ENCODE data around the gene FNBP1L.

Gene FNBP1L

GRCh38 chr1:93577536-93578432 lies 129.9 kb downstream of the FNBP1L start:
- TF ChIP-seq EZH2 (optimal IDR thresholded peaks at IDR 0.05; ENCODE audit: low read depth, low read length) (no peak), CTCF (IDR thresholded peaks at IDR 0.05; ENCODE audit: low read length) (no peak), EZH2phosphoT487 (IDR thresholded peaks at IDR 0.05; ENCODE audit: low read length) (no peak)
- no peaks in the 10 kb centered on the region for H3K9me3 ChIP-seq (replicated peaks; ENCODE audit: insufficient read depth, low read length)
- no peaks in the 10 kb centered on the region for H3K27me3 ChIP-seq (replicated peaks; ENCODE audit: insufficient read depth, low read length)
- H3F3A ChIP-seq (ENCODE audit: insufficient read depth, low read length): no peaks in the 10 kb centered on the region
- DNase-seq: no peak
- no peak overlapping the region for H3K4me3 ChIP-seq (ENCODE audit: low read length)
- H2AFZ ChIP-seq (ENCODE audit: low read length): no peak overlapping the region
- H3K9ac ChIP-seq (ENCODE audit: low read length): no peak overlapping the region
- no peaks in the 10 kb centered on the region for H3K9me2 ChIP-seq (replicated peaks; ENCODE audit: insufficient read depth, low read length)
- H3K4me2 ChIP-seq (ENCODE audit: low read depth, low read length): no peak overlapping the region
- H3K36me3 ChIP-seq (replicated peaks; ENCODE audit: insufficient read depth, low read length): no peaks in the 10 kb centered on the region
- no peaks in the 10 kb centered on the region for H4K20me1 ChIP-seq (ENCODE audit: insufficient read depth, low read length)
- H3K79me2 ChIP-seq (ENCODE audit: low read length): no peaks in the 10 kb centered on the region
- H3K27ac ChIP-seq (ENCODE audit: low read length): no peak overlapping the region
- no peaks in the 10 kb centered on the region for H3K4me1 ChIP-seq (ENCODE audit: low read length)

- Histone ChIP-seq H3K4me2 (ENCODE audit: low read depth, low read length) (no peak overlapping the region), H3K27ac (ENCODE audit: low read length) (no peak overlapping the region), H3K36me3 (replicated peaks; ENCODE audit: insufficient read depth, low read length) (no peaks in the 10 kb centered on the region), H3K27me3 (replicated peaks; ENCODE audit: insufficient read depth, low read length) (no peaks in the 10 kb centered on the region), H3F3A (ENCODE audit: insufficient read depth, low read length) (no peaks in the 10 kb centered on the region), H3K4me3 (ENCODE audit: low read length) (no peak overlapping the region), H4K20me1 (ENCODE audit: insufficient read depth, low read length) (no peaks in the 10 kb centered on the region), H2AFZ (ENCODE audit: low read length) (no peak overlapping the region), H3K9me2 (replicated peaks; ENCODE audit: insufficient read depth, low read length) (no peaks in the 10 kb centered on the region), H3K9me3 (replicated peaks; ENCODE audit: insufficient read depth, low read length) (no peaks in the 10 kb centered on the region), H3K9ac (ENCODE audit: low read length) (no peak overlapping the region), H3K4me1 (ENCODE audit: low read length) (no peaks in the 10 kb centered on the region), H3K79me2 (ENCODE audit: low read length) (no peaks in the 10 kb centered on the region)
- TF ChIP-seq EZH2phosphoT487 (IDR thresholded peaks at IDR 0.05; ENCODE audit: low read length): no peak
- TF ChIP-seq EZH2 (optimal IDR thresholded peaks at IDR 0.05; ENCODE audit: low read depth, low read length): no peak
- TF ChIP-seq CTCF (IDR thresholded peaks at IDR 0.05; ENCODE audit: low read length): no peak
- no peak for DNase-seq
These were observed 130.5 kb downstream of the FNBP1L start for GRCh38 chr1:93578433-93578830.

GRCh38 chr1:93578911-93579825 lies 131.2 kb downstream of the FNBP1L start:
- no peaks in the 10 kb centered on the region for H3K9me3 ChIP-seq (replicated peaks; ENCODE audit: insufficient read depth, low read length)
- no peaks in the 10 kb centered on the region for H3K27me3 ChIP-seq (replicated peaks; ENCODE audit: insufficient read depth, low read length)
- H3F3A ChIP-seq (ENCODE audit: insufficient read depth, low read length): no peaks in the 10 kb centered on the region
- H3K27ac ChIP-seq (ENCODE audit: low read length): no peak overlapping the region
- H3K4me2 ChIP-seq (ENCODE audit: low read depth, low read length): no peak overlapping the region
- H3K4me3 ChIP-seq (ENCODE audit: low read length): no peak overlapping the region
- DNase-seq: no peak
- no peaks in the 10 kb centered on the region for H3K4me1 ChIP-seq (ENCODE audit: low read length)
- H3K36me3 ChIP-seq (replicated peaks; ENCODE audit: insufficient read depth, low read length): no peaks in the 10 kb centered on the region
- no peak for TF ChIP-seq EZH2 (optimal IDR thresholded peaks at IDR 0.05; ENCODE audit: low read depth, low read length)
- TF ChIP-seq CTCF (IDR thresholded peaks at IDR 0.05; ENCODE audit: low read length): no peak
- no peak for TF ChIP-seq EZH2phosphoT487 (IDR thresholded peaks at IDR 0.05; ENCODE audit: low read length)
- no peaks in the 10 kb centered on the region for H3K9me2 ChIP-seq (replicated peaks; ENCODE audit: insufficient read depth, low read length)
- no peak overlapping the region for H3K9ac ChIP-seq (ENCODE audit: low read length)
- no peaks in the 10 kb centered on the region for H3K79me2 ChIP-seq (ENCODE audit: low read length)
- H2AFZ ChIP-seq (ENCODE audit: low read length): no peak overlapping the region
- H4K20me1 ChIP-seq (ENCODE audit: insufficient read depth, low read length): no peaks in the 10 kb centered on the region

All from MM.1S (cell line).